HepG2 (cell line): ENCODE results near the gene PCDHGA11.

Experiments used
- EZH2 ChIP-seq: conservative IDR thresholded peaks from 2 replicates; pipeline ENCODE4 v1.6.1; 2012; ENCODE audit warnings: mild to moderate bottlenecking, low read depth, low read length, moderate library complexity
- HCFC1 ChIP-seq: fragments of 150-350 bp; IDR thresholded peaks from 2 replicates; pipeline ENCODE4 v1.6.1; 2014; ENCODE audit warnings: low read depth, low read length
- MYC ChIP-seq: sonication (generic); formaldehyde crosslinking; IDR thresholded peaks from 2 replicates; pipeline ENCODE4 v1.9.0; 2021; ENCODE audit warnings: missing genetic modification reagents, borderline replicate concordance
- ZFX ChIP-seq: sonication (generic); formaldehyde crosslinking; IDR thresholded peaks from 2 replicates; pipeline ENCODE4 v1.4.0; 2020; ENCODE audit warnings: mild to moderate bottlenecking, low read depth, missing genetic modification reagents, moderate library complexity
- ZNF24 ChIP-seq: fragments of 450-650 bp; IDR thresholded peaks from 2 replicates; pipeline ENCODE4 v1.6.1; 2017; ENCODE audit warnings: antibody characterized with exemption, mild to moderate bottlenecking
- ZNF274 ChIP-seq: sonication (generic); formaldehyde crosslinking; IDR thresholded peaks from 2 replicates; pipeline ENCODE4 v1.5.1; 2020; ENCODE audit warnings: mild to moderate bottlenecking, missing genetic modification reagents
- ZNF446 ChIP-seq: sonication (generic); formaldehyde crosslinking; IDR thresholded peaks from 2 replicates; pipeline ENCODE4 v1.5.0; 2020; ENCODE audit warnings: mild to moderate bottlenecking, missing genetic modification reagents
- ZNF546 ChIP-seq: sonication (generic); formaldehyde crosslinking; conservative IDR thresholded peaks from 2 replicates; pipeline ENCODE4 v1.8.1; 2023; ENCODE audit warnings: mild to moderate bottlenecking, missing genetic modification reagents
- ZNF547 ChIP-seq: sonication (generic); formaldehyde crosslinking; IDR thresholded peaks from 2 replicates; pipeline ENCODE4 v1.5.1; 2020; ENCODE audit warnings: mild to moderate bottlenecking, missing genetic modification reagents
- TF ChIP-seq, protein P1 (sequence below): sonication (generic); formaldehyde crosslinking; IDR thresholded peaks from 2 replicates; pipeline ENCODE4 v1.5.0; 2020; ENCODE audit warnings: mild to moderate bottlenecking, missing genetic modification reagents, moderate library complexity
- TF ChIP-seq, protein P2 (sequence below): sonication (generic); formaldehyde crosslinking; IDR thresholded peaks from 2 replicates; pipeline ENCODE4 v1.9.0; 2021; ENCODE audit warnings: mild to moderate bottlenecking, missing genetic modification reagents
- TF ChIP-seq, protein P3 (sequence below): conservative IDR thresholded peaks from 2 replicates; pipeline ENCODE4 v1.6.1; 2018; ENCODE audit warnings: missing genetic modification reagents

DNA sequence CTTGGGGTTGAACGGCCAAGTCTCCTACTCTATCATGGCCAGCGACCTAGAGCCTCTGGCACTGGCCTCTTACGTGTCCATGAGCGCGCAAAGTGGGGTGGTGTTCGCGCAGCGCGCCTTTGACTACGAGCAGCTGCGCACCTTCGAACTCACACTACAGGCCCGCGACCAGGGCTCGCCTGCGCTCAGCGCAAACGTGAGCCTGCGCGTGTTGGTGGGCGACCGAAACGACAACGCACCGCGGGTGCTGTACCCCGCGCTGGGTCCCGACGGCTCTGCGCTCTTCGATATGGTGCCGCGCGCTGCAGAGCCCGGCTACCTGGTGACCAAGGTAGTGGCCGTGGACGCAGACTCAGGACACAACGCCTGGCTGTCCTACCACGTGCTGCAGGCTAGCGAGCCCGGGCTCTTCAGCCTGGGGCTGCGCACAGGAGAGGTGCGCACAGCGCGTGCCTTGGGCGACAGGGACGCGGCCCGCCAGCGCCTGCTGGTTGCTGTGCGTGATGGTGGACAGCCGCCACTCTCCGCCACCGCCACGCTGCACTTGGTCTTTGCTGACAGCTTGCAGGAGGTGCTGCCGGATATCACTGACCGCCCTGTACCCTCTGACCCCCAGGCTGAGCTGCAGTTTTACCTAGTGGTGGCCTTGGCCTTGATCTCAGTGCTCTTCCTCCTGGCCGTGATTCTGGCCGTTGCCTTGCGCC, 21.1 kb upstream of the PCDHGA11 start:
- no peak for TF ChIP-seq ZNF24
- no peak for TF ChIP-seq ZFX (CRISPR knock-in tag)
- TF ChIP-seq, protein P1, sequence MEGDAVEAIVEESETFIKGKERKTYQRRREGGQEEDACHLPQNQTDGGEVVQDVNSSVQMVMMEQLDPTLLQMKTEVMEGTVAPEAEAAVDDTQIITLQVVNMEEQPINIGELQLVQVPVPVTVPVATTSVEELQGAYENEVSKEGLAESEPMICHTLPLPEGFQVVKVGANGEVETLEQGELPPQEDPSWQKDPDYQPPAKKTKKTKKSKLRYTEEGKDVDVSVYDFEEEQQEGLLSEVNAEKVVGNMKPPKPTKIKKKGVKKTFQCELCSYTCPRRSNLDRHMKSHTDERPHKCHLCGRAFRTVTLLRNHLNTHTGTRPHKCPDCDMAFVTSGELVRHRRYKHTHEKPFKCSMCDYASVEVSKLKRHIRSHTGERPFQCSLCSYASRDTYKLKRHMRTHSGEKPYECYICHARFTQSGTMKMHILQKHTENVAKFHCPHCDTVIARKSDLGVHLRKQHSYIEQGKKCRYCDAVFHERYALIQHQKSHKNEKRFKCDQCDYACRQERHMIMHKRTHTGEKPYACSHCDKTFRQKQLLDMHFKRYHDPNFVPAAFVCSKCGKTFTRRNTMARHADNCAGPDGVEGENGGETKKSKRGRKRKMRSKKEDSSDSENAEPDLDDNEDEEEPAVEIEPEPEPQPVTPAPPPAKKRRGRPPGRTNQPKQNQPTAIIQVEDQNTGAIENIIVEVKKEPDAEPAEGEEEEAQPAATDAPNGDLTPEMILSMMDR: no peak
- TF ChIP-seq EZH2: no peak
- TF ChIP-seq, protein P2, sequence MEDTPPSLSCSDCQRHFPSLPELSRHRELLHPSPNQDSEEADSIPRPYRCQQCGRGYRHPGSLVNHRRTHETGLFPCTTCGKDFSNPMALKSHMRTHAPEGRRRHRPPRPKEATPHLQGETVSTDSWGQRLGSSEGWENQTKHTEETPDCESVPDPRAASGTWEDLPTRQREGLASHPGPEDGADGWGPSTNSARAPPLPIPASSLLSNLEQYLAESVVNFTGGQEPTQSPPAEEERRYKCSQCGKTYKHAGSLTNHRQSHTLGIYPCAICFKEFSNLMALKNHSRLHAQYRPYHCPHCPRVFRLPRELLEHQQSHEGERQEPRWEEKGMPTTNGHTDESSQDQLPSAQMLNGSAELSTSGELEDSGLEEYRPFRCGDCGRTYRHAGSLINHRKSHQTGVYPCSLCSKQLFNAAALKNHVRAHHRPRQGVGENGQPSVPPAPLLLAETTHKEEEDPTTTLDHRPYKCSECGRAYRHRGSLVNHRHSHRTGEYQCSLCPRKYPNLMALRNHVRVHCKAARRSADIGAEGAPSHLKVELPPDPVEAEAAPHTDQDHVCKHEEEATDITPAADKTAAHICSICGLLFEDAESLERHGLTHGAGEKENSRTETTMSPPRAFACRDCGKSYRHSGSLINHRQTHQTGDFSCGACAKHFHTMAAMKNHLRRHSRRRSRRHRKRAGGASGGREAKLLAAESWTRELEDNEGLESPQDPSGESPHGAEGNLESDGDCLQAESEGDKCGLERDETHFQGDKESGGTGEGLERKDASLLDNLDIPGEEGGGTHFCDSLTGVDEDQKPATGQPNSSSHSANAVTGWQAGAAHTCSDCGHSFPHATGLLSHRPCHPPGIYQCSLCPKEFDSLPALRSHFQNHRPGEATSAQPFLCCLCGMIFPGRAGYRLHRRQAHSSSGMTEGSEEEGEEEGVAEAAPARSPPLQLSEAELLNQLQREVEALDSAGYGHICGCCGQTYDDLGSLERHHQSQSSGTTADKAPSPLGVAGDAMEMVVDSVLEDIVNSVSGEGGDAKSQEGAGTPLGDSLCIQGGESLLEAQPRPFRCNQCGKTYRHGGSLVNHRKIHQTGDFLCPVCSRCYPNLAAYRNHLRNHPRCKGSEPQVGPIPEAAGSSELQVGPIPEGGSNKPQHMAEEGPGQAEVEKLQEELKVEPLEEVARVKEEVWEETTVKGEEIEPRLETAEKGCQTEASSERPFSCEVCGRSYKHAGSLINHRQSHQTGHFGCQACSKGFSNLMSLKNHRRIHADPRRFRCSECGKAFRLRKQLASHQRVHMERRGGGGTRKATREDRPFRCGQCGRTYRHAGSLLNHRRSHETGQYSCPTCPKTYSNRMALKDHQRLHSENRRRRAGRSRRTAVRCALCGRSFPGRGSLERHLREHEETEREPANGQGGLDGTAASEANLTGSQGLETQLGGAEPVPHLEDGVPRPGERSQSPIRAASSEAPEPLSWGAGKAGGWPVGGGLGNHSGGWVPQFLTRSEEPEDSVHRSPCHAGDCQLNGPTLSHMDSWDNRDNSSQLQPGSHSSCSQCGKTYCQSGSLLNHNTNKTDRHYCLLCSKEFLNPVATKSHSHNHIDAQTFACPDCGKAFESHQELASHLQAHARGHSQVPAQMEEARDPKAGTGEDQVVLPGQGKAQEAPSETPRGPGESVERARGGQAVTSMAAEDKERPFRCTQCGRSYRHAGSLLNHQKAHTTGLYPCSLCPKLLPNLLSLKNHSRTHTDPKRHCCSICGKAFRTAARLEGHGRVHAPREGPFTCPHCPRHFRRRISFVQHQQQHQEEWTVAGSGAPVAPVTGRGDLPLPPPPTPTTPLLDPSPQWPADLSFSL (CRISPR knock-in tag): no peak
- TF ChIP-seq ZNF446 (CRISPR knock-in tag): no peak
- no peak for TF ChIP-seq ZNF546 (CRISPR knock-in tag)
- no peak for TF ChIP-seq MYC (CRISPR knock-in tag)
- no peak for TF ChIP-seq HCFC1
- TF ChIP-seq, protein P3, sequence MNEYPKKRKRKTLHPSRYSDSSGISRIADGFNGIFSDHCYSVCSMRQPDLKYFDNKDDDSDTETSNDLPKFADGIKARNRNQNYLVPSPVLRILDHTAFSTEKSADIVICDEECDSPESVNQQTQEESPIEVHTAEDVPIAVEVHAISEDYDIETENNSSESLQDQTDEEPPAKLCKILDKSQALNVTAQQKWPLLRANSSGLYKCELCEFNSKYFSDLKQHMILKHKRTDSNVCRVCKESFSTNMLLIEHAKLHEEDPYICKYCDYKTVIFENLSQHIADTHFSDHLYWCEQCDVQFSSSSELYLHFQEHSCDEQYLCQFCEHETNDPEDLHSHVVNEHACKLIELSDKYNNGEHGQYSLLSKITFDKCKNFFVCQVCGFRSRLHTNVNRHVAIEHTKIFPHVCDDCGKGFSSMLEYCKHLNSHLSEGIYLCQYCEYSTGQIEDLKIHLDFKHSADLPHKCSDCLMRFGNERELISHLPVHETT (CRISPR knock-in tag): no peak
- no peak for TF ChIP-seq ZNF547
- TF ChIP-seq ZNF274 (CRISPR knock-in tag): no peak
